ENCODE data around the gene ULK2.

ULK2 gene

DNA sequence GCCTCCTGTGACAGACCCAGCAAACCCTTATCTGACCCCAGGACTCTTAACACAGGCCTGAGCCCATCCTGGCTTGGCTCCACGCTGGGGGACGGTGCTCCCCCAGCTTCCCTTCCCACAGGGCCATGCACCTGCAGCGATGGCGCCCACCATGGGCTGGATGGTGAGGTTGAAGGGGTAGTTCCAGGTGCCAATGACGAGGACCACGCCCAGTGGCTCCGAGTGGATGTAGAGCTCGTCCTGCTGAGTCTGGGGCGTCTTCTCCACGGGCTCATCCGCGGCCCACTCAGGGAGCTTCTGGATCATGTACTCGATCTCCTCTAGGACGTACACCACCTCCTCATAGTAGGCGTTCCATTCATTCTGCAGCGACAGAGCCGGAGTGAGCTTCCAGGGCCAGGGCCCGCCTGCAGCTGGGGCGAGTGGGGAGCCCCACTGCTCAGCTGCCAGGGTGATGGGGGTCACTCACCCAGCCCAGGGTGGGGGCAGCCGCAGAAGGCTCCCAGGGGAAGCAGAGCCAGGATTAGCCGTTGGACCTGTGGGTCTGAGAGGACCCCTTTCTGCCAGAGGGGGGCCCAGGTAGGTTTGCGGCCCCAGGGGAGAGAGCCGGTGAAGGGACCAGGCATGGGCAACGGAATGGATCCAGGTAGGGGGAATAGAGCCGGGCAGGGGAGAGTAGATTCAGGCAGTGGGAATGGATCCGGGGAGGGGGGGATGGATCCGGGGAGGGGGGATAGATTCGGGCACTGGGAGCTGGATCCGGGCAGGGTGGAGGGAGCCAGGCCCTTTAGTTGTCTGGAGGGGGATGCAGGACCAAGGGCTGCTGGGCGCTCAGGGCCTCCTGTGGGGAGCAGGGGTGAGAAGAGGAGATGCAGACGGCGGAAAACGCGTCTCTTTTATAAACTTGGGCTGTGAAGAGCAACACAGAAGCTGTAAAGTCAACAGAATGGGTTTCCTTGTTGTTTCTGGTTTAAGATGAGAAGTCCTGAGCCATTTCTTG lies 124.3 kb downstream of the ULK2 start:
- Mint-ChIP-seq H3K27ac (no peak overlapping the region), H3K4me1 (ENCODE audit: low read depth in 2 of 2) (peaks cover 0 to 9% of the 10 kb centered on the region in 2 donors), H3K4me3 (peak overlapping the region; percentile 81 to 83), H3K27me3 (peaks cover 9% of the 10 kb centered on the region in 2 donors), H3K9me3 (no peaks in the 10 kb centered on the region), H3K36me3 (ENCODE audit: insufficient read depth) (no peaks in the 10 kb centered on the region)
- DNase-seq (no peak), ATAC-seq (replicated peaks) (no peak)

DNA sequence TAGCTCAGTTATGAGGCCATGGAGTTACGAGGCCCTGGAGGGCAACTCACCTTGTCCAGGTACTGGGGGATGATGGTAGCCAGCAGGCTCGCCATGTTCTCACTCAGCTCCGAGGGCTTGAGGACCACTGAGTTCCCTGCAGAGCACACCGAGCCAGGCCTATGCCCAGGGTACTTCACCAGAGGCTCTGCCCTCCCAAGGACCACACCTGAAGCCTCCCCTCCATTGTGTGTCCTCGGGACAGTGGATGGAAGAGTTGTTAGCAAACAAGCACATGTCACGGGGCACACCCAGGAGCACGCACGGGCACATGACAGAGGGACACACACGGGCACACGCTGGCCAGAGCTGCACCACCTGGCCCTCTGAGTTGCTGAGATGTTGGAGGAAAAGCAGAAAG lies 125.2 kb downstream of the ULK2 start:
- Mint-ChIP-seq H3K4me3 (peak overlapping the region in 1 of 2 donors; percentile 83), H3K36me3 (ENCODE audit: insufficient read depth) (no peaks in the 10 kb centered on the region), H3K9me3 (no peaks in the 10 kb centered on the region)

DNA sequence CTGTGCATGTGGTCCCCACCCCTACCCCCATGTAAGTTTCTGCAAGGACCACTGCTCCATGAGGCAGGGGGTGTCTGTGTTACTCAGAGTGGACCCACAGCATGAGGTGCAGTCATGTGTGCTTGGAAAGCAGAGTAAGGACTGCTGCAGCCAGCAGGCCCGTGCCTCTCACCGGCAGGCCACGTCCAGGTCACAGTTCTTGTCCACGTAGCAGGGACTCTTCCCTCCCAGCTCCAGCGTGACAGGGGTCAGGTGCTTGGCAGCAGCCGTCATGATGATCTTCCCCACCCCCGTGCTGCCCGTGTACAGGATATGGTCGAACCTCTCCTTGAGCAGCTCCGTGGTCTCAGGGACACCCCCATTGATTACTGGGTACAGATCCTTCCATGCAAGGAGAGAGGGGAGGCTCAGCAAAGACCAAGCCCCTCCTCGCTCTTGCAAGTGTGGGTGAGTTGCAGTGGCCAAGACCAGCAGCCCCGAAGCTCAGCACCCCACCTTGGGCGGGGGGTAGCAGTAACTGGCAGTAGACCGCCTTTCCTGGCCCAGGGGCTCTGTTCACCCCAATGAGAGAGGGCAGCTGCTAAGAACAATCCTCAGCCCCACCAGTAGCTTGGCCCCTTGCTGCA lies 125.8 kb downstream of the ULK2 start:
- Mint-ChIP-seq H3K36me3 (ENCODE audit: insufficient read depth) (no peaks in the 10 kb centered on the region), H3K4me1 (ENCODE audit: low read depth in 2 of 2) (peaks cover 0 to 9% of the 10 kb centered on the region in 2 donors), H3K27me3 (no peaks in the 10 kb centered on the region), H3K9me3 (no peaks in the 10 kb centered on the region), H3K27ac (no peak overlapping the region), H3K4me3 (no peak overlapping the region)
- DNase-seq (no peak), ATAC-seq (replicated peaks) (no peak)

More for the DNA sequence above, 125.2 kb downstream of the ULK2 start:
- peaks cover 0 to 9% of the 10 kb centered on the region in 2 donors for H3K4me1 Mint-ChIP-seq (ENCODE audit: low read depth in 2 of 2)
- ATAC-seq (replicated peaks): no peak
- H3K27ac Mint-ChIP-seq: no peak overlapping the region
- DNase-seq: no peak
- no peaks in the 10 kb centered on the region for H3K27me3 Mint-ChIP-seq

DNA sequence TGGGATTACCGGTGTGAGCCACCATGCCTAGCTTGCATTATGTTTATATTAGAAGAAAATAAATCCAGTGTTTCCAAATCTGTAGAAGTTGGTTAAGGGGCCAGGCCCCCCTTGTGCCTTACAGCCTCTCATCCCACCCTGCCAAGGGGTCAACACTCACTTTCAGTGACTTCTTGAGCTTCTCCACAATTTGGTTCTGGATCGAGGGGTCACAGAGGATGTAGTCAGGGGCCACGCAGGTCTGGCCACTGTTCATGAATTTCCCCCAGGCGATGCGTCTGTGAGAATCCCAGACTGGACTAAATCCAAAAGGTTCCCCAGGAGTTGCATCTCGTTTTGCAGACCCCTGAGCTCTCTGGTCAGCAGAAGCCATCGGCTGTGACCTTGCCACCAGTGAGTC lies 126.8 kb downstream of the ULK2 start:
- peaks cover 0 to 9% of the 10 kb centered on the region in 2 donors for H3K4me1 Mint-ChIP-seq (ENCODE audit: low read depth in 2 of 2)
- DNase-seq (no peak), ATAC-seq (replicated peaks) (no peak)
- H3K27me3 Mint-ChIP-seq: no peaks in the 10 kb centered on the region
- no peaks in the 10 kb centered on the region for H3K9me3 Mint-ChIP-seq
- H3K27ac Mint-ChIP-seq: no peak overlapping the region
- H3K36me3 Mint-ChIP-seq (ENCODE audit: insufficient read depth): no peaks in the 10 kb centered on the region
- no peak overlapping the region for H3K4me3 Mint-ChIP-seq

DNA sequence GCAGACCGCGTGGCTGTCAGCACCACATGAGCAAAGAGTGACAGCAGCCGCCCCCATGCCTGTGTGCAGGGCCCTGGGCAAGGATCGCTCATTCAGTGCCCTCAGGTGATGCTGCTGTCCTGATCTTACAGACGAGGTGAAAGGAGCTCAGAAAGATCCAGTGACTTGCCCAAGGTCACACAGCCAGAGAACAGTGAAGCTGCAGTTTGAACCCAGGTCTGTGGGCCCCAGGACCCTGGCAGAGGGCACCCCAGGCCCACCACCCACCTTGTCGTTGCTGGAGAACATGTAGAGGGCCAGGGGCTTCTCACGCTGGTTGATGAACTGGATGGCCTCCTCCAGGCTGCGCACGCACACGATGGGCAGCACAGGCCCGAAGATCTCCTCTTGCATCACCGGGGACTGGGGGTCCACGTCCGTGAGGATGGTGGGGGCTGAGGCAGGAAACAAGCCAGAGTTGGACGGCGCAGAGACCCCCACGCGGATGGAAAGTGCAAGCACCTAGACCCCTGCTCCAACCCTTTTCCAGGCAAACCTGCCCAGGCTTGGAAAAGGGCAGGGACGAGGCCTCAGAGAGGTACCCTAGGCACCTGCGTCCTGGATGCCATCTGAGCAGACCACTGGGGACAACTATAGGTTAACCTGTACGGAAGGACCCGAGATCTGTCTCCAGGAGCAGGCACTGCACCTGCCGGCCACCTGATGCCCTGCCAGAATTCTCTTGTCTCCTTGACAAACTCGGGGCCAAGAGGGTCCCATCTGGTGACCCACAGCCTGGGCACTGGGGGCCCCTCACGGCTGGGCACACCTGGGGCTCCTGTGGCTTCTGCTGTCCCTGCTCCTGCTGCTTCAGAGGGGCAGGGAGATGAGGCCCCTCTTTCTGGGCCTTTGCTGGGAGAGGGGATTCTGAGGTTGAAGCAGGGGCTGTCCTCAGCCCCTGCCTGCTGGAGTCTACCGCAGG lies 128.2 kb downstream of the ULK2 start:
- no peak for DNase-seq
- Mint-ChIP-seq H3K9me3 (no peaks in the 10 kb centered on the region), H3K4me1 (ENCODE audit: low read depth in 2 of 2) (peaks cover 0 to 3% of the 10 kb centered on the region in 2 donors), H3K27ac (no peak overlapping the region), H3K36me3 (ENCODE audit: insufficient read depth) (no peaks in the 10 kb centered on the region), H3K27me3 (no peaks in the 10 kb centered on the region), H3K4me3 (no peak overlapping the region)
- ATAC-seq (replicated peaks): no peak

DNA sequence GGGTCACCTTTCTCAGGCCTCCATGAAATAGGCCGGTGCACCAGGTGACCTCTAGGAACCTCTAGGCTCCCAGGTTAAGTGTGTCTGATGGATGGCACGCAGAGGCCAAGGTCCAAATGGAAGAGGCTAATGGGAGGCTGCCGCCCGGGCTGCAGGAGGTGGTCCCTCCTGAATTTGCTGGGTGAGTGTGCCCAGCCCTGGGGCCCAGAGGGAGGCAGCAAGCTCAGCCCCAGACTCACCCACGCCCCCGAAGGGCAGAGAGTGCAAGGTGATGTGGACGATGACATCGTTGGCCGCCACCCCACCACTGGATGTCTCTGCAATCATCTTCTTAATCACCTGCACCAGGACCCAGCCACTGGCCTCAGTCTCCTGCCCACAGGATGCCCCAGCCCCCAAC lies 129.0 kb downstream of the ULK2 start:
- no peaks in the 10 kb centered on the region for H3K9me3 Mint-ChIP-seq

DNA sequence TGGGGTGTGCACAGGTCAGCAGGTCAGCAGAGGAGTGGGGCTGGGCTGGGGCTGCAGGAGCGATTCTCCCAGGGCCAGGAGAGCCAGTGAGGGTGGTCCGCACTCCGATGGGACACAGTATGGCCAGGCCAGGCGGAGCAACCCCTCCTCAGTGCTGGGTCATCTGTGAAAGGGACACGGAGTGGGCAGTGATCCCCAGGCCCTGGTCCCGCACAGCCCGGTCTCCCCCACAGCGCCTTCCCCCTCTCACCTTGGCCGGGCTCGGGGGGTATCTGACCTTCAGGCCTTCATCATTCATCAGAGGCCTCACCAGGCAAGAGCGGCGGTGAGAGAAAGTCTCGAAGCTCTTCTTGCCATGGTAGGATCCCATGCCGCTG lies 129.7 kb downstream of the ULK2 start:
- H3K9me3 Mint-ChIP-seq: no peaks in the 10 kb centered on the region
- H3K4me3 Mint-ChIP-seq: no peak overlapping the region
- H3K4me1 Mint-ChIP-seq (ENCODE audit: low read depth in 2 of 2): peaks cover 0 to 2% of the 10 kb centered on the region in 2 donors
- DNase-seq (no peak), ATAC-seq (replicated peaks) (no peak)
- H3K36me3 Mint-ChIP-seq (ENCODE audit: insufficient read depth): no peaks in the 10 kb centered on the region
- H3K27ac Mint-ChIP-seq: no peak overlapping the region
- no peaks in the 10 kb centered on the region for H3K27me3 Mint-ChIP-seq

More for the DNA sequence above, 129.0 kb downstream of the ULK2 start:
- H3K27me3 Mint-ChIP-seq: no peaks in the 10 kb centered on the region
- peaks cover 0 to 2% of the 10 kb centered on the region in 2 donors for H3K4me1 Mint-ChIP-seq (ENCODE audit: low read depth in 2 of 2)
- DNase-seq: no peak
- H3K4me3 Mint-ChIP-seq: no peak overlapping the region
- no peak overlapping the region for H3K27ac Mint-ChIP-seq
- no peaks in the 10 kb centered on the region for H3K36me3 Mint-ChIP-seq (ENCODE audit: insufficient read depth)
- no peak for ATAC-seq (replicated peaks)

DNA sequence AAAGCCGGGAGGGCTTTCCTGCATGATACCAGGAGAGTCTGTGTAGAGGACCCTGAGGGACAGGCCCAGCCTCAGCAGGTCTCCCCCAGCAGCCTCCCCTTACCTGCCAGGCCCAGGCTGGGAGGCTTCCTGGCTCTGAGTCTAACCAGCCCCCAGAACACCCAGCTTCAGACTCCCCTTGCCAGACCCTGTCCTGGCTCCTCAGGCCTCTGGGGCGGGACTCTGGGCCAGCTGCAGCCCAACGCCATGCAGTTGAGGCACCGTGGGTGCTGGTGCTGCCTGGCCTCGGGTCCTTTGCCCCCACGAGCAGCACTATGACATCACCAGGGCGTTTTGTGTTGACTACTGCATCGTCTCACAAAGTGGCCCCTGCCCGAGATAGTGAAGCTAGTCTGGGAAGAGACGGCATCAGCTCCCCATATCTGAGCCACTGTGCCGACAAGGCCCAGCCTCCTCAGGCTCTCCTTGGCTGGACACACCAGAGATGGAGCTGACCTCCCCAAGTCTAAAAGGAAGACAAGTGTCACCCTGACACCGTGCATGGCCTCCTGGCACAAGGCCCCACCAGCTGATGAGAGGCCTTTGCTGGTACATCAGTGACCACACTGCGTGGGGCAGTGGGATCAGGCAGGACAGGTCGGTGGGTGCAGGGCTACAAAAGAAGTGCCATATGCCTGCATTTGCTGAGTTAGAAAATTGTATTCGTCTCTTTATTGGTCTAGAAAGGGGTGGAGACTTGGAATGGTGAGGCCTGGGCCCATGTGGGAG lies 130.2 kb downstream of the ULK2 start:
- no peaks in the 10 kb centered on the region for H3K9me3 Mint-ChIP-seq
- ATAC-seq (replicated peaks): no peak

DNA sequence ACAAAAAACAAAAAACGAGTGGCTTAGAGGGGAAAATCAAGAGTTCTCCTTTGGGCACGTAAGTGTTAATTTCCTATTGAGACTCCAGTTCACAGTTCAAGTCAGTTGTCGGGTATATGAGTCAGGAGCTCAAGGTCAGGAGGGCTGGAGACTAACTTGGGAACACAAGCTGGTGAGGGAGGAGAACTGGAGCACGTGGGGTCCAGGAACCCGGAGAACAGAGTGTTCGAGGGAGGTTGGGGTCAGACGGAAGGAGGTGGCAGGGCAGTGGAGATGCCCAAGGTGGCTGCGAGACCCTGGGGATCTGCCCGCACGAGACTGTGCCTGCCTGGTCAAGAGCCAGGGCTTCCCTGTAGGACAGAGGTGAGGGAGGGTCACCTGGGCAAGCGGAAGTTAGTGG lies 131.7 kb downstream of the ULK2 start:
- Mint-ChIP-seq H3K36me3 (ENCODE audit: insufficient read depth) (no peaks in the 10 kb centered on the region), H3K27ac (no peak overlapping the region), H3K4me3 (no peak overlapping the region), H3K27me3 (no peaks in the 10 kb centered on the region), H3K9me3 (no peaks in the 10 kb centered on the region), H3K4me1 (ENCODE audit: low read depth in 2 of 2) (peaks cover 0 to 2% of the 10 kb centered on the region in 2 donors)
- DNase-seq (no peak), ATAC-seq (replicated peaks) (no peak)

More for the DNA sequence above, 130.2 kb downstream of the ULK2 start:
- Mint-ChIP-seq H3K27ac (no peak overlapping the region), H3K4me1 (ENCODE audit: low read depth in 2 of 2) (peaks cover 0 to 2% of the 10 kb centered on the region in 2 donors), H3K36me3 (ENCODE audit: insufficient read depth) (no peaks in the 10 kb centered on the region), H3K27me3 (no peaks in the 10 kb centered on the region), H3K4me3 (no peak overlapping the region)
- DNase-seq: no peak

DNA sequence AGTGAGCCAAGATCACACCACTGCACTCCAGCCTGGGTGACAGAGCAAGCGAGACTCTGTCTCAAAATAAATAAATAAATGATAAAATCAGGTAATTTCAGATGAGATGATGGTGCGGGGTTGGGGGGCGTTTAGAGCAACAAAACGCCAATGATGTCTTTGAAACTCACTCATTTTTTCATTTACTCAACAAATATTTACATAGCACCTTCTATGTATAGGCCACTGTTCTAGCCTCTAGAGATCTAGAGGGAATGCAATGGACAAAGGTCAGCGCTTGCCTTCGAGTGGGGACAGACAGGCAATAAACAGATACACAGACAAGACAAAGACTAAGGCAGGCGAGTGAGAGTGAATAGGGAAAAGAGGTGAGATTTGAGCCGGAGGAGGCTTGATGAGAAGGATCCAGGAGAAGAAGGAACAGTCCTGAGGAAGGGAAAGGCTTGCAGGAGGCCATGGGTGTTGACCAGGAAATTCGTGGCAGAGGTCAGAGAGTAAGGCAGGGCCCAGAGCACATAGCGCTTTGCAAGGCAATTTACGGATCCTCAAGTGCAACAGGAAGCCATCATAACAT lies 133.7 kb downstream of the ULK2 start:
- Mint-ChIP-seq H3K9me3 (no peaks in the 10 kb centered on the region), H3K4me1 (ENCODE audit: low read depth in 2 of 2) (peaks cover 0 to 2% of the 10 kb centered on the region in 2 donors), H3K4me3 (no peak overlapping the region), H3K36me3 (ENCODE audit: insufficient read depth) (no peaks in the 10 kb centered on the region), H3K27ac (no peak overlapping the region), H3K27me3 (no peaks in the 10 kb centered on the region)
- ATAC-seq (replicated peaks) (no peak), DNase-seq (no peak)

DNA sequence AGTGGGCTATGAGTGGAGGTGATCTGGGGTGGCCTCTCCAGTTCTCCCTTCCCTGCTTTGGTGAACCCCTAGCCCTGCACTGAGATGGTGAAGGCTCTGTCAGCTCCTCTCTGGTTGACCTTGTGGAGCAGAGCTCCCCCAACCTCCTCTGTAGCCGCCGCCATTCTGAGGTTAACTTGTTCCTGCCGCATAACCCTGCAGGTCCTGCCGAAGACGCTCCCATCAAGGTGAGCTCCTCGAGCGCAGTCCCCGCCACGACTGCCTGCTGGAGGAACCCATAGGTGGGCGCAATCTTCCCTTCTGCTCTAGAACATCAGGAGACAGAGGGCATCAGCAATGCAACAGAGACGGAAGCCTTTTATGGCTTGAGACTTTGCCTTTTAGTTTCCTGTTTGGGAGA lies 136.1 kb downstream of the ULK2 start:
- DNase-seq (no peak), ATAC-seq (replicated peaks) (no peak)
- H3K4me3 Mint-ChIP-seq: no peak overlapping the region
- H3K36me3 Mint-ChIP-seq (ENCODE audit: insufficient read depth): no peaks in the 10 kb centered on the region
- no peaks in the 10 kb centered on the region for H3K9me3 Mint-ChIP-seq
- no peaks in the 10 kb centered on the region for H3K4me1 Mint-ChIP-seq (ENCODE audit: low read depth in 2 of 2)
- H3K27me3 Mint-ChIP-seq: no peaks in the 10 kb centered on the region
- H3K27ac Mint-ChIP-seq: no peak overlapping the region

DNA sequence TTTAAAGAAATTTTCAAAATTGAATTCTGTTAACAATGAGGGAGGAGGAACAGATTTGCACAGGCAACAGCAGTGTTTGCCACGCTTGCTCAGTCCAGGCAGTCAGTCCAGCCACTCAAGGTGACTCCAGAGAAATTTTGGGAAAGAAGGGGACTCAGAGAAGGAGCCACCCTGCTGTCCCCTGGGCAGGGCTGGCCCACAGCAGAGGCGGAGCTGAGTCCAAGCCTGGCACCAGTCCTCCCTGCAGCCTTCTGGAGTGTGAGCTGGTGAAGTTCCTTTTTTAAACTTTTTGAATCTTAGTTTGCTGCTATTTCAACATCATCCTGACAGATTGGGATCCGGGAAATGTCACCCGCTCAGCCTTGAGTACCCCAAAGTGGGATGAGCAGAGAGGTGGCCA lies 136.9 kb downstream of the ULK2 start:
- Mint-ChIP-seq H3K27me3 (no peaks in the 10 kb centered on the region), H3K9me3 (no peaks in the 10 kb centered on the region), H3K4me3 (no peak overlapping the region), H3K4me1 (ENCODE audit: low read depth in 2 of 2) (no peaks in the 10 kb centered on the region), H3K27ac (no peak overlapping the region), H3K36me3 (ENCODE audit: insufficient read depth) (no peaks in the 10 kb centered on the region)
- DNase-seq (no peak), ATAC-seq (replicated peaks) (no peak)
